ENCODE measurements around the gene SDHA.
"Not testable (repeated sequence)": the region's sequence is repeated elsewhere in the genome, so short reads cannot be mapped to it uniquely, and the experiment has no call there.

GRCh38 chr5:256347-256746 lies 38.2 kb downstream of the SDHA start:
- TF ChIP-seq, protein P1, sequence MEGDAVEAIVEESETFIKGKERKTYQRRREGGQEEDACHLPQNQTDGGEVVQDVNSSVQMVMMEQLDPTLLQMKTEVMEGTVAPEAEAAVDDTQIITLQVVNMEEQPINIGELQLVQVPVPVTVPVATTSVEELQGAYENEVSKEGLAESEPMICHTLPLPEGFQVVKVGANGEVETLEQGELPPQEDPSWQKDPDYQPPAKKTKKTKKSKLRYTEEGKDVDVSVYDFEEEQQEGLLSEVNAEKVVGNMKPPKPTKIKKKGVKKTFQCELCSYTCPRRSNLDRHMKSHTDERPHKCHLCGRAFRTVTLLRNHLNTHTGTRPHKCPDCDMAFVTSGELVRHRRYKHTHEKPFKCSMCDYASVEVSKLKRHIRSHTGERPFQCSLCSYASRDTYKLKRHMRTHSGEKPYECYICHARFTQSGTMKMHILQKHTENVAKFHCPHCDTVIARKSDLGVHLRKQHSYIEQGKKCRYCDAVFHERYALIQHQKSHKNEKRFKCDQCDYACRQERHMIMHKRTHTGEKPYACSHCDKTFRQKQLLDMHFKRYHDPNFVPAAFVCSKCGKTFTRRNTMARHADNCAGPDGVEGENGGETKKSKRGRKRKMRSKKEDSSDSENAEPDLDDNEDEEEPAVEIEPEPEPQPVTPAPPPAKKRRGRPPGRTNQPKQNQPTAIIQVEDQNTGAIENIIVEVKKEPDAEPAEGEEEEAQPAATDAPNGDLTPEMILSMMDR (IDR thresholded peaks at IDR 0.05): not testable (repeated sequence)
- not testable (repeated sequence) for TF ChIP-seq POLR2A (IDR thresholded peaks at IDR 0.05)
